ENCODE data around the gene THAP12.

The THAP12 gene

DNA sequence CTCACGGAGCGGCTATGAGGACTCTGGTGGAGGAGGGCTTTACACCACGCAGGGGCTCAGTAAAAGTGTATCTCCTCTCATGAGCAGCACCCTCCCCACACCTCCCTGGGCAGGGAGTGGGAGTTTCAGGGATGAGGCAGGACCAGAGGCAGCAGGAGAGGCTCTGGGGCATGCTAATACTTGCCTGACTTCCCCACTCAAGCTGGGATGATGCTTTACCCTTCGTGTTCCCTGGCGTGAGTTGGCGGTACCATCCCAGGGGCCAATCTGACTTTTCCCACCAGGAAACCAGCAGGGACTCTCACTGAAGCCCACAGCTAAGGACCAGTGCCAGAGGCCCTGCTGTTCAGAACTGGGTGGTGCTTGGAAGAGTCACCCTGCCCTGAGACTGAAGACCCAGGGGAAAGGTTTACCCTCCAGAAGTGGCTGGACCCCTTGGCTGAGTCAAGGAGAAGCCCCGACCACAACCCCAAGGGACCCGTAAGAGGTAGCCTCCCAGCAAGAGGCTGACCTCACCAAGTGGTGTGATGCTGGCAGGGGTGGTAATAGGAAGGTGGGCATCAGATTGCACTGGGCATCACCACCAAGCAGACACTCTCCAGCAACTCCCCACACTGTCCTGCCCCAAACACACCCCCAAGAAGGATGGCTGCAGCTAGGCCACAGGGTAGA lies 65.6 kb downstream of the THAP12 start:
- H3K4me1 ChIP-seq (ENCODE audit: control insufficient read depth in 1 of 2, insufficient read depth in 2 of 2, low read length in 2 of 2), result peaks cover 7 to 12% of the 10 kb centered on the region in 2 experiments
- H3K4me3 ChIP-seq (ENCODE audit: low read depth, low read length), result no peak overlapping the region
- no peaks in the 10 kb centered on the region for H3K79me2 ChIP-seq (ENCODE audit: control insufficient read depth, insufficient read depth, low read length, poor library complexity)
- H3K9ac ChIP-seq (ENCODE audit: low read length), result no peak overlapping the region
- H4K8ac ChIP-seq (ENCODE audit: low read depth, low read length), result no peak overlapping the region
- H3K27ac ChIP-seq (ENCODE audit: low read depth, low read length), result no peak overlapping the region
- no peaks in the 10 kb centered on the region for H3K27me3 ChIP-seq (ENCODE audit: insufficient read depth, low read length)
- no peak overlapping the region for H2AK5ac ChIP-seq (ENCODE audit: low read length)
- H4K12ac ChIP-seq (ENCODE audit: low read depth, low read length), result no peak overlapping the region
- no peak overlapping the region for H2BK12ac ChIP-seq (ENCODE audit: low read length)
- no peak overlapping the region for H3K14ac ChIP-seq (ENCODE audit: low read length)
- no peaks in the 10 kb centered on the region for H3K79me1 ChIP-seq (ENCODE audit: low read length)
- no peak overlapping the region for H3K23ac ChIP-seq (ENCODE audit: low read length)
- H3K4me2 ChIP-seq (ENCODE audit: low read length), result no peak overlapping the region
- no peak for DNase-seq
- H3K36me3 ChIP-seq (ENCODE audit: control insufficient read depth in 1 of 2, insufficient read depth in 2 of 2, low read length in 2 of 2), result no peaks in the 10 kb centered on the region
- H4K91ac ChIP-seq (ENCODE audit: low read depth, low read length), result no peak overlapping the region
- WGBS (ENCODE audit: extremely low coverage, insufficient coverage, insufficient read length), result no CpG with 5 or more reads among the region's 8 CpGs
- H2BK5ac ChIP-seq (ENCODE audit: low read depth, low read length, poor library complexity), result no peak overlapping the region
- H3K18ac ChIP-seq (ENCODE audit: low read length), result no peak overlapping the region
- no peak overlapping the region for H3K4ac ChIP-seq (ENCODE audit: low read depth, low read length)
- H2AFZ ChIP-seq (ENCODE audit: insufficient read depth, low read length, poor library complexity), result no peak overlapping the region
- no peaks in the 10 kb centered on the region for H3K9me3 ChIP-seq (ENCODE audit: insufficient read depth, low read depth, low read length)
- H2BK120ac ChIP-seq (ENCODE audit: insufficient read depth, low read length, poor library complexity), result no peak overlapping the region

DNA sequence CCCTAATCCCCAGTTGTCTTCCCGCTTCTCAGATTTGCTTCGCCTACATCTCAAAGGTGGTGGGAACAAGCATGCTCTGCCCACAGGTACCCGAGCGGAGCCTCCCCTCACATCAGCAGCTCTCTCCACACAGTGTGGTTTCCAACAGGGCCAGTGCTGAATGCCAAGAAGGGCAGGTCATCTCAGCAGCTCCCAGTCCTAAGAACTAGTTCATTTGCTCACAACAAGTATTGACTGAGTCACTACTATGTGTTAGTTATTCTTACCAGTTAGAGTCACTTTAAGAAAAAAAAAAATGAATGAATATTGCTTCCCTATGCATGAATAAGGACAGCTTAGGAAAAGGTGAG lies 66.2 kb downstream of the THAP12 start:
- H3K9me3 ChIP-seq (ENCODE audit: insufficient read depth, low read depth, low read length), result no peaks in the 10 kb centered on the region
- no peaks in the 10 kb centered on the region for H3K27me3 ChIP-seq (ENCODE audit: insufficient read depth, low read length)
- no peak overlapping the region for H3K4me2 ChIP-seq (ENCODE audit: low read length)
- no peak overlapping the region for H2BK5ac ChIP-seq (ENCODE audit: low read depth, low read length, poor library complexity)
- H3K14ac ChIP-seq (ENCODE audit: low read length), result no peak overlapping the region
- no peaks in the 10 kb centered on the region for H3K79me2 ChIP-seq (ENCODE audit: control insufficient read depth, insufficient read depth, low read length, poor library complexity)
- no CpG with 5 or more reads among the region's 4 CpGs for WGBS (ENCODE audit: extremely low coverage, insufficient coverage, insufficient read length)
- DNase-seq, result peak; percentile 30 to 36
- no peak overlapping the region for H3K4ac ChIP-seq (ENCODE audit: low read depth, low read length)
- H4K8ac ChIP-seq (ENCODE audit: low read depth, low read length), result no peak overlapping the region
- no peak overlapping the region for H3K23ac ChIP-seq (ENCODE audit: low read length)
- no peak overlapping the region for H2AK5ac ChIP-seq (ENCODE audit: low read length)
- H3K4me1 ChIP-seq (ENCODE audit: control insufficient read depth in 1 of 2, insufficient read depth in 2 of 2, low read length in 2 of 2), result peaks cover 7 to 12% of the 10 kb centered on the region in 2 experiments
- H3K27ac ChIP-seq (ENCODE audit: low read depth, low read length), result no peak overlapping the region
- H2AFZ ChIP-seq (ENCODE audit: insufficient read depth, low read length, poor library complexity), result no peak overlapping the region
- H3K9ac ChIP-seq (ENCODE audit: low read length), result no peak overlapping the region
- no peak overlapping the region for H4K91ac ChIP-seq (ENCODE audit: low read depth, low read length)
- no peaks in the 10 kb centered on the region for H3K79me1 ChIP-seq (ENCODE audit: low read length)
- H2BK120ac ChIP-seq (ENCODE audit: insufficient read depth, low read length, poor library complexity), result no peak overlapping the region
- H3K4me3 ChIP-seq (ENCODE audit: low read depth, low read length), result no peak overlapping the region
- H4K12ac ChIP-seq (ENCODE audit: low read depth, low read length), result no peak overlapping the region
- no peak overlapping the region for H2BK12ac ChIP-seq (ENCODE audit: low read length)
- no peaks in the 10 kb centered on the region for H3K36me3 ChIP-seq (ENCODE audit: control insufficient read depth in 1 of 2, insufficient read depth in 2 of 2, low read length in 2 of 2)
- H3K18ac ChIP-seq (ENCODE audit: low read length), result no peak overlapping the region

DNA sequence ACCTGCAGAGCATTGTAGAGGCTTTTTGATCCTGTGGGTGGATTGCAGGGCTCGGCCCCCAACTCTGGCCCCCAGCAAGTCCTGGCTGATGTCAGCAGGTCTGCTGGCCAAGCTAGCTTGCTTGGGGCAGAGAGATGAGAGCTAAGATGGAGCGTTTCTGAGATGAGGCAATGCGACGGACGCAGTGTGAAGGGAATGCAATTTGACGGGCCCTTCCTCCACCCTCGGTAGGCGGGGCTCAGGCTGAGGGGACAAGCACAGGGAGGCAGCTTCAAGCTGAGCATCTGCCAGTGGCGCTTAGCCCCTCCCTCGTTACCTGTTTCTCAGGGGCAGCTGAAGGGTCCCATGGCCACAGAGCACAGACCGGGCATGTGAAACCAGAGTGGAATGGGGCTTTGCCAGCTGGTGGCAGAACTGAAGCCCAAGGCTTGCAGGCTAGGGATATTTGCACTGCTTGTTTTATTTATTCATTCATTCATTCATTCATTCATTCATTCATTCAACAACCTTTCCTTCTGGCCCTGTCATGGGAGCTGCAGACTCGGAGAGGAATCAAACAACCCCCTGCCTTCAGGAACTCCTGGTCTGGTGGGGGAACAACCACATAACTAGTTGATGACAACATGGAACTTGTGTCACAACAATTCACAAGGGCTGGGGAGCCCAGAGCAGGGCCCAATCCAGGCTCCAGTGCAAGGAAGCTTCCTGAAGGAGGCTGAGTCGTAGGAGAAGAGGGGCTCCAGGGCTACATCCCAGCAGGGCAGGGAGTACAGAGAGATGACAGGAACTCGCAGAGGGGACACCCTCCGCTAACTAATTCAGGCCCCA lies 66.8 kb downstream of the THAP12 start:
- H4K91ac ChIP-seq (ENCODE audit: low read depth, low read length), result no peak overlapping the region
- H3K18ac ChIP-seq (ENCODE audit: low read length), result no peak overlapping the region
- H2AK5ac ChIP-seq (ENCODE audit: low read length), result no peak overlapping the region
- no peaks in the 10 kb centered on the region for H3K36me3 ChIP-seq (ENCODE audit: control insufficient read depth in 1 of 2, insufficient read depth in 2 of 2, low read length in 2 of 2)
- H3K9me3 ChIP-seq (ENCODE audit: insufficient read depth, low read depth, low read length), result no peaks in the 10 kb centered on the region
- H3K4ac ChIP-seq (ENCODE audit: low read depth, low read length), result no peak overlapping the region
- no peak overlapping the region for H4K12ac ChIP-seq (ENCODE audit: low read depth, low read length)
- DNase-seq, result peak; percentile 69 to 80
- peak overlapping the region; percentile 15 for H3K4me2 ChIP-seq (ENCODE audit: low read length)
- H2BK12ac ChIP-seq (ENCODE audit: low read length), result no peak overlapping the region
- H3K9ac ChIP-seq (ENCODE audit: low read length), result no peak overlapping the region
- H3K27me3 ChIP-seq (ENCODE audit: insufficient read depth, low read length), result no peaks in the 10 kb centered on the region
- H2BK120ac ChIP-seq (ENCODE audit: insufficient read depth, low read length, poor library complexity), result no peak overlapping the region
- no peaks in the 10 kb centered on the region for H3K79me2 ChIP-seq (ENCODE audit: control insufficient read depth, insufficient read depth, low read length, poor library complexity)
- no peak overlapping the region for H3K23ac ChIP-seq (ENCODE audit: low read length)
- no peak overlapping the region for H2BK5ac ChIP-seq (ENCODE audit: low read depth, low read length, poor library complexity)
- H3K14ac ChIP-seq (ENCODE audit: low read length), result no peak overlapping the region
- H2AFZ ChIP-seq (ENCODE audit: insufficient read depth, low read length, poor library complexity), result no peak overlapping the region
- H3K4me1 ChIP-seq (ENCODE audit: control insufficient read depth in 1 of 2, insufficient read depth in 2 of 2, low read length in 2 of 2), result peaks cover 7 to 12% of the 10 kb centered on the region in 2 experiments
- H3K4me3 ChIP-seq (ENCODE audit: low read depth, low read length), result no peak overlapping the region
- no peak overlapping the region for H4K8ac ChIP-seq (ENCODE audit: low read depth, low read length)
- H3K27ac ChIP-seq (ENCODE audit: low read depth, low read length), result no peak overlapping the region
- H3K79me1 ChIP-seq (ENCODE audit: low read length), result no peaks in the 10 kb centered on the region
- WGBS (ENCODE audit: extremely low coverage, insufficient coverage, insufficient read length), result no CpG with 5 or more reads among the region's 15 CpGs

DNA sequence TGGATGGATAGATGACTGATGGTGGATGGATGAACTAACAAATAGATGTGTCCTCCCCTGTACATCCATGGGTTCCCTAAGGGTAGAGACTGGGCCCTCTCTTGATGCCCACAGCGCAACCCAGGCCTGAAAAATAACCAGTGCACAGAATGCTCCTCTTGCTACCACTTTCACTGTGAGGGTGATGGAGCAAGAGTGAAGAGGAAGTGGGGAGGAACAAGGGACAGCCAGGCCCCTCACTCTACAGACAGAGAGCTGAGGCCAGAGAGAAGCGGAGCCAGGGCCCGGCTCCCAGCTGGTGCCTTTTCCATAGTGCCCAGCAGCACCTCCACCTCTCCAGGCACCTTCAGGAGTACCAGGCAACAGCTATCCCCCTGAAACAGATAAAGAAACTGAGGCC lies 67.7 kb downstream of the THAP12 start:
- H3K27ac ChIP-seq (ENCODE audit: low read depth, low read length), result no peak overlapping the region
- no peak overlapping the region for H3K4me2 ChIP-seq (ENCODE audit: low read length)
- no peak overlapping the region for H3K9ac ChIP-seq (ENCODE audit: low read length)
- H3K9me3 ChIP-seq (ENCODE audit: insufficient read depth, low read depth, low read length), result no peaks in the 10 kb centered on the region
- H3K4me1 ChIP-seq (ENCODE audit: control insufficient read depth in 1 of 2, insufficient read depth in 2 of 2, low read length in 2 of 2), result peaks cover 7 to 12% of the 10 kb centered on the region in 2 experiments
- WGBS (ENCODE audit: extremely low coverage, insufficient coverage, insufficient read length), result no CpG with 5 or more reads among the region's 3 CpGs
- H3K4me3 ChIP-seq (ENCODE audit: low read depth, low read length), result no peak overlapping the region
- no peaks in the 10 kb centered on the region for H3K27me3 ChIP-seq (ENCODE audit: insufficient read depth, low read length)
- no peak for DNase-seq
- no peak overlapping the region for H2BK120ac ChIP-seq (ENCODE audit: insufficient read depth, low read length, poor library complexity)
- H3K79me2 ChIP-seq (ENCODE audit: control insufficient read depth, insufficient read depth, low read length, poor library complexity), result no peaks in the 10 kb centered on the region
- no peaks in the 10 kb centered on the region for H3K36me3 ChIP-seq (ENCODE audit: control insufficient read depth in 1 of 2, insufficient read depth in 2 of 2, low read length in 2 of 2)
- H2BK5ac ChIP-seq (ENCODE audit: low read depth, low read length, poor library complexity), result no peak overlapping the region
- no peak overlapping the region for H3K4ac ChIP-seq (ENCODE audit: low read depth, low read length)
- no peak overlapping the region for H3K23ac ChIP-seq (ENCODE audit: low read length)
- H4K91ac ChIP-seq (ENCODE audit: low read depth, low read length), result no peak overlapping the region
- no peak overlapping the region for H2AFZ ChIP-seq (ENCODE audit: insufficient read depth, low read length, poor library complexity)
- H2AK5ac ChIP-seq (ENCODE audit: low read length), result no peak overlapping the region
- H4K12ac ChIP-seq (ENCODE audit: low read depth, low read length), result no peak overlapping the region
- no peak overlapping the region for H4K8ac ChIP-seq (ENCODE audit: low read depth, low read length)
- no peak overlapping the region for H2BK12ac ChIP-seq (ENCODE audit: low read length)
- H3K18ac ChIP-seq (ENCODE audit: low read length), result no peak overlapping the region
- H3K79me1 ChIP-seq (ENCODE audit: low read length), result no peaks in the 10 kb centered on the region
- no peak overlapping the region for H3K14ac ChIP-seq (ENCODE audit: low read length)
